ENCODE measurements around the gene MACF1. TPM values are rescaled to one million over a fixed set of nuclear protein-coding genes. Genes with fewer than 3 reads are reported as not detected.
A peak's percentile ranks its signal among the peaks of the same experiment; 100 is the strongest.

MACF1 gene
- total RNA-seq, result 100 to 1,000 TPM; 210 to 602 (median 573) TPM

GRCh38 chr1:39204441-39205081 lies at the start of gene MACF1:
Gene MACF1, plus strand, starts transcription at chr1:39204695. Its CDS starts 328 bp downstream, at chr1:39205023.
- no peaks in the 10 kb centered on the region for H3K9me3 ChIP-seq
- TF ChIP-seq CTCF (IDR thresholded peaks at IDR 0.05), result peak in 3 of 4 experiments; percentile 50 to 70 (median 54)
- TF ChIP-seq POLR2A (IDR thresholded peaks at IDR 0.05), result peak; percentile 55 to 69
- peaks cover 0 to 5% of the 10 kb centered on the region in 2 donors for H3K4me1 ChIP-seq
- H3K27ac ChIP-seq, result peak within 1 kb of the TSS; percentile 94 to 99
- peak within 1 kb of the TSS; percentile 42 to 46 for H3K4me3 ChIP-seq
- no peaks in the 10 kb centered on the region for H3K36me3 ChIP-seq
- intact Hi-C loops (cut with DNase I; ENCODE audit: low total_unique reads), result no loop called here
- no peaks in the 10 kb centered on the region for H3K27me3 ChIP-seq
- peak; percentile 78 to 90 for DNase-seq

GRCh38 chr1:39157304-39157703 lies 47.2 kb upstream of the MACF1 start:
- Histone ChIP-seq H3K4me3 (no peak overlapping the region), H3K27me3 (no peaks in the 10 kb centered on the region), H3K4me1 (peaks cover 4 to 13% of the 10 kb centered on the region in 2 donors), H3K9me3 (no peaks in the 10 kb centered on the region), H3K27ac (no peak overlapping the region), H3K36me3 (no peaks in the 10 kb centered on the region)
- intact Hi-C loops (cut with DNase I; ENCODE audit: low total_unique reads), result no loop called here
- TF ChIP-seq POLR2A (IDR thresholded peaks at IDR 0.05), result no peak
- no peak for TF ChIP-seq CTCF (IDR thresholded peaks at IDR 0.05)
- no peak for DNase-seq

GRCh38 chr1:39158327-39159086 lies 46.0 kb upstream of the MACF1 start:
- peak overlapping the region in 1 of 2 donors; percentile 33 for H3K27ac ChIP-seq
- no peak for TF ChIP-seq POLR2A (IDR thresholded peaks at IDR 0.05)
- TF ChIP-seq CTCF (IDR thresholded peaks at IDR 0.05), result no peak
- no peaks in the 10 kb centered on the region for H3K36me3 ChIP-seq
- DNase-seq, result no peak
- no peaks in the 10 kb centered on the region for H3K9me3 ChIP-seq
- H3K27me3 ChIP-seq, result no peaks in the 10 kb centered on the region
- H3K4me1 ChIP-seq, result peaks cover 4 to 13% of the 10 kb centered on the region in 2 donors
- intact Hi-C loops (cut with DNase I; ENCODE audit: low total_unique reads), result no loop called here
- H3K4me3 ChIP-seq, result no peak overlapping the region

GRCh38 chr1:39159224-39160036 lies 45.1 kb upstream of the MACF1 start:
- TF ChIP-seq POLR2A (IDR thresholded peaks at IDR 0.05), result no peak
- no peak for TF ChIP-seq CTCF (IDR thresholded peaks at IDR 0.05)
- intact Hi-C loops (cut with DNase I; ENCODE audit: low total_unique reads), result no loop called here
- Histone ChIP-seq H3K9me3 (no peaks in the 10 kb centered on the region), H3K4me3 (no peak overlapping the region), H3K27me3 (no peaks in the 10 kb centered on the region), H3K36me3 (no peaks in the 10 kb centered on the region), H3K27ac (peak overlapping the region in 1 of 2 donors; percentile 33), H3K4me1 (peaks cover 4 to 13% of the 10 kb centered on the region in 2 donors)
- no peak for DNase-seq

All from uterus (tissue), 4 donors.